Ishikawa (cell line): ENCODE measurements around the gene ZBTB7C.

Experiments
- CEBPB ChIP-seq: IDR thresholded peaks from 2 replicates; pipeline ENCODE4 v1.6.1; 2012
- CREB1 ChIP-seq: IDR thresholded peaks from 2 replicates; pipeline ENCODE4 v1.6.1; 2012; ENCODE audit warnings: low read depth
- EGR1 ChIP-seq: IDR thresholded peaks from 2 replicates; pipeline ENCODE4 v1.6.1; 2012
- EP300 ChIP-seq: IDR thresholded peaks from 2 replicates; pipeline ENCODE4 v1.6.1; 2012; ENCODE audit warnings: borderline replicate concordance
- FOXM1 ChIP-seq: IDR thresholded peaks from 2 replicates; pipeline ENCODE4 v1.6.1; 2012; ENCODE audit warnings: low read depth, borderline replicate concordance
- MAX ChIP-seq: IDR thresholded peaks from 2 replicates; pipeline ENCODE4 v1.6.1; 2012
- NFIC ChIP-seq: IDR thresholded peaks from 2 replicates; pipeline ENCODE4 v1.6.1; 2012
- RAD21 ChIP-seq: IDR thresholded peaks from 2 replicates; pipeline ENCODE4 v1.6.1; 2012; ENCODE audit warnings: low read depth
- REST ChIP-seq: IDR thresholded peaks from 2 replicates; pipeline ENCODE4 v1.6.1; 2012; ENCODE audit warnings: low read depth, mild to moderate bottlenecking
- TAF1 ChIP-seq: IDR thresholded peaks from 2 replicates; pipeline ENCODE4 v1.6.1; 2012; ENCODE audit warnings: low read depth, mild to moderate bottlenecking
- TCF12 ChIP-seq: IDR thresholded peaks from 2 replicates; pipeline ENCODE4 v1.6.1; 2012; ENCODE audit warnings: low read depth
- TEAD4 ChIP-seq: IDR thresholded peaks from 2 replicates; pipeline ENCODE4 v1.6.1; 2012
- USF1 ChIP-seq: IDR thresholded peaks from 2 replicates; pipeline ENCODE4 v1.6.1; 2012
- YY1 ChIP-seq: IDR thresholded peaks from 2 replicates; pipeline ENCODE4 v1.6.1; 2012; ENCODE audit warnings: low read depth
- ZBTB7A ChIP-seq: IDR thresholded peaks from 2 replicates; pipeline ENCODE4 v1.6.1; 2012; ENCODE audit warnings: low read depth

ZBTB7C gene

DNA sequence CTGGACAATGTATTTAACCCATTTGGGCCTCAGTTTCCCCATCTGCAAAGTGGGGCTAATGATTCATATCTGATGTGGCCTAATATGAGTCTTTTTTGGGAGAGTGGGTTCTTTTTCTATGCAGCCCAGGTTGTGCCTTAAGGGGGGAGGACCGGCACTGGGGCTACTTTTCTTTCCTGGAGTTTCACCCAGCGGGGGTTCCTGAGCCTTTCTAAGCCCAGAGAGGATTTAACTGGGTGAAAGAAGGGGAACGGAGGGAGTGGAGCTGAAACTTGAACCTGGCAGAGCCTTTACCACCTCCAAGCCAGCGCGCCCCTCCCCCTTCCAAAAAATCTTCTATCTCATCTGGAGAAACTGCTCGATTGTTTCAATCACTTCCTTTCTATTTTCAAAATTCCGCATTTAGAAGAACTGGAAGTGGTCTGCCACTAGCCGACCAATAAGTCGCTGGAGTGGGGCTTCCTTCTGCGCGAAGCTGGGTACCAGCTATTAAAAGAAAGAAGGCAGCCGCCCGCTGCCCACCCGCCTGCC is 273.7 kb downstream of the ZBTB7C start:
- TF ChIP-seq RAD21 (no peak), MAX (no peak), ZBTB7A (no peak), YY1 (no peak), NFIC (no peak), EP300 (no peak), TAF1 (no peak), EGR1 (no peak), TCF12 (no peak), CREB1 (no peak), FOXM1 (no peak), USF1 (no peak), CEBPB (no peak), TEAD4 (no peak), REST (no peak)

DNA sequence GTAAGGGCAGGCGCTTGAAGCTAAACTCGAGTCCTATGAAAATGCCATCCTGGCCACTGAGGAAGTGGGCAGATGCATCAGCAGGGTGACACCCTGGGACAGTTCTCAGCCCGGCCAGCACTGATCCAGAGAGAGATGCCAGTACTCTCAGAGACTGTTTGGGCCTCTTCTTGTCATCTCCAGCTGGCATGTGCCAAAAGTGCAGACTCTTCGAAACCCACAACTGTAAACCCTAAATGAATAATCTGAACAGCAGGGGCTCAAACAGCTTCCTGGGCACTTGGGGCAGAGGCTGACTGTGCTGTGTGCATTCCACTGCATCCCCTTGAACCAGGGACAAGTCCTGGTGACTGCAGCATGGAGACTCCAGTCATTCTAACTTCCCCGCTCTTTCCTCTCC is 274.6 kb downstream of the ZBTB7C start:
- TF ChIP-seq CEBPB (no peak), USF1 (no peak), ZBTB7A (no peak), NFIC (no peak), EGR1 (no peak), REST (no peak), TAF1 (no peak), FOXM1 (no peak), EP300 (no peak), TEAD4 (no peak), RAD21 (no peak), MAX (no peak), TCF12 (no peak), YY1 (no peak), CREB1 (no peak)

- TF ChIP-seq CREB1 (no peak), CEBPB (no peak), NFIC (peak; percentile 73), USF1 (no peak), REST (no peak), ZBTB7A (no peak), EGR1 (no peak), RAD21 (no peak), FOXM1 (no peak), TAF1 (no peak), MAX (no peak), TEAD4 (no peak), YY1 (no peak), TCF12 (peak; percentile 72), EP300 (peak; percentile 10; the same call in 1 of the 2 replicates)
These were observed 275.4 kb downstream of the ZBTB7C start for GRCh38 chr18:48133671-48134251.
